NT2/D1 (cell line): ENCODE results near the gene GRM2.
"Not testable (repeated sequence)": the region's sequence is repeated elsewhere in the genome, so short reads cannot be mapped to it uniquely, and the experiment has no call there.

Experiments used
- DNase-seq: peaks from one replicate; pipeline ENCODE4 v3.0.0-alpha.2; 2011; ENCODE audit warnings: low read depth, low spot score
- H3K27me3 ChIP-seq: 2 replicates; pipeline ENCODE4 v1.6.0; 2011; ENCODE audit warnings: mild to moderate bottlenecking; ENCODE audit not compliant: insufficient read length, insufficient read depth
- H3K36me3 ChIP-seq: 2 replicates; pipeline ENCODE4 v1.6.1; 2011; ENCODE audit warnings: mild to moderate bottlenecking, low read length, mixed read lengths; ENCODE audit not compliant: insufficient read depth, insufficient read length
- H3K4me1 ChIP-seq: 2 replicates; pipeline ENCODE4 v1.5.1; 2011; ENCODE audit not compliant: insufficient read depth, insufficient read length
- H3K4me3 ChIP-seq: 2 replicates; pipeline ENCODE4 v1.5.1; 2011; ENCODE audit warnings: low read depth; ENCODE audit not compliant: insufficient read length
- H3K9ac ChIP-seq: 2 replicates; pipeline ENCODE4 v1.6.0; 2011; ENCODE audit warnings: low read depth; ENCODE audit not compliant: insufficient read length
- H3K9me3 ChIP-seq: 2 replicates; pipeline ENCODE4 v1.5.1; 2011; ENCODE audit warnings: mild to moderate bottlenecking, low read length; ENCODE audit not compliant: insufficient read depth
- SUZ12 ChIP-seq: IDR thresholded peaks from 2 replicates; pipeline ENCODE4 v1.6.1; 2011; ENCODE audit not compliant: insufficient read length, insufficient read depth; ENCODE audit errors: extremely low read depth
- YY1 ChIP-seq: IDR thresholded peaks from 2 replicates; pipeline ENCODE4 v1.6.1; 2011; ENCODE audit not compliant: insufficient read length, insufficient read depth
- ZNF274 ChIP-seq: IDR thresholded peaks from 2 replicates; pipeline ENCODE4 v1.6.1; 2011; ENCODE audit warnings: mild to moderate bottlenecking, low read depth, low read length

GRM2 gene

GRCh38 chr3:51734572-51734907 is 27.7 kb downstream of the GRM2 start:
- Histone ChIP-seq H3K9me3 (no peaks in the 10 kb centered on the region), H3K36me3 (no peaks in the 10 kb centered on the region), H3K4me1 (no peaks in the 10 kb centered on the region), H3K27me3 (no peaks in the 10 kb centered on the region), H3K9ac (no peak overlapping the region), H3K4me3 (no peak overlapping the region)
- TF ChIP-seq ZNF274 (no peak), YY1 (no peak), SUZ12 (no peak)
- DNase-seq, result peak; percentile 16

GRCh38 chr3:51735039-51735438 is 28.2 kb downstream of the GRM2 start:
- Histone ChIP-seq H3K4me3 (no peak overlapping the region), H3K9ac (no peak overlapping the region)

GRCh38 chr3:51735950-51736349 is 29.1 kb downstream of the GRM2 start:
- no peaks in the 10 kb centered on the region for H3K27me3 ChIP-seq
- TF ChIP-seq YY1 (no peak), ZNF274 (no peak), SUZ12 (no peak)
- no peak for DNase-seq

More at GRCh38 chr3:51735039-51735438, 28.2 kb downstream of the GRM2 start:
- TF ChIP-seq ZNF274 (no peak), SUZ12 (no peak), YY1 (no peak)
- Histone ChIP-seq H3K27me3 (no peaks in the 10 kb centered on the region), H3K9me3 (no peaks in the 10 kb centered on the region), H3K4me1 (no peaks in the 10 kb centered on the region), H3K36me3 (no peaks in the 10 kb centered on the region)
- DNase-seq, result no peak

GRCh38 chr3:51739110-51739509 is 32.2 kb downstream of the GRM2 start:
- DNase-seq, result no peak
- Histone ChIP-seq H3K36me3 (no peaks in the 10 kb centered on the region), H3K4me1 (no peaks in the 10 kb centered on the region), H3K4me3 (no peak overlapping the region), H3K27me3 (no peaks in the 10 kb centered on the region), H3K9ac (no peak overlapping the region), H3K9me3 (peaks cover 10% of the 10 kb centered on the region)
- TF ChIP-seq ZNF274 (no peak), SUZ12 (no peak), YY1 (no peak)

More at GRCh38 chr3:51735950-51736349, 29.1 kb downstream of the GRM2 start:
- no peaks in the 10 kb centered on the region for H3K9me3 ChIP-seq
- H3K36me3 ChIP-seq, result no peaks in the 10 kb centered on the region
- no peak overlapping the region for H3K4me3 ChIP-seq
- no peaks in the 10 kb centered on the region for H3K4me1 ChIP-seq
- no peak overlapping the region for H3K9ac ChIP-seq

GRCh38 chr3:51742320-51742719 is 35.5 kb downstream of the GRM2 start:
- not testable (repeated sequence) for H3K9ac ChIP-seq, H3K27me3 ChIP-seq, H3K36me3 ChIP-seq, DNase-seq, H3K4me1 ChIP-seq, H3K4me3 ChIP-seq
- H3K9me3 ChIP-seq, result peaks cover 20% of the 10 kb centered on the region

GRCh38 chr3:51742978-51743377 is 36.1 kb downstream of the GRM2 start:
- H3K4me3 ChIP-seq, H3K4me1 ChIP-seq, DNase-seq, H3K9ac ChIP-seq, H3K27me3 ChIP-seq, H3K36me3 ChIP-seq: not testable (repeated sequence)
- peaks cover 26% of the 10 kb centered on the region for H3K9me3 ChIP-seq

- H3K9me3 ChIP-seq, result peaks cover 37% of the 10 kb centered on the region
- no peak for DNase-seq
- H3K4me1 ChIP-seq, result no peaks in the 10 kb centered on the region
- H3K9ac ChIP-seq, result no peak overlapping the region
- H3K36me3 ChIP-seq, result no peaks in the 10 kb centered on the region
- no peak overlapping the region for H3K4me3 ChIP-seq
- no peaks in the 10 kb centered on the region for H3K27me3 ChIP-seq
- TF ChIP-seq SUZ12 (no peak), YY1 (no peak), ZNF274 (no peak)
Observed at GRCh38 chr3:51747840-51748239, 41.0 kb downstream of the GRM2 start.

- TF ChIP-seq YY1, result no peak
- no peak for TF ChIP-seq ZNF274
- no peak for TF ChIP-seq SUZ12
- no peaks in the 10 kb centered on the region for H3K27me3 ChIP-seq
- H3K9ac ChIP-seq, result no peak overlapping the region
- H3K9me3 ChIP-seq, result peaks cover 37% of the 10 kb centered on the region
- H3K4me3 ChIP-seq, result no peak overlapping the region
- H3K4me1 ChIP-seq, result no peaks in the 10 kb centered on the region
- H3K36me3 ChIP-seq, result no peaks in the 10 kb centered on the region
- DNase-seq, result no peak
Observed at GRCh38 chr3:51748327-51748726, 41.5 kb downstream of the GRM2 start.
